HAP-1 (cell line): ENCODE results near the gene KIF26B.

Experiments used
- DNase-seq, 2 experiments: peaks; one replicate each; pipeline ENCODE4 v3.0.0-alpha.2; 2016 to 2020; ENCODE audit warnings: low spot score in 2 of 2
- H3K27me3 ChIP-seq: fragments of 250-450 bp; sonication (Bioruptor Pico); 2 replicates; pipeline ENCODE4 v1.5.1; 2020; ENCODE audit warnings: low read depth, mild to moderate bottlenecking, moderate library complexity
- H3K36me3 ChIP-seq: fragments of 250-450 bp; sonication (Bioruptor Pico); replicated peaks from 2 replicates; pipeline ENCODE4 v1.5.1; 2020; ENCODE audit warnings: mild to moderate bottlenecking
- H3K4me1 ChIP-seq: fragments of 250-450 bp; sonication (Bioruptor Pico); 2 replicates; pipeline ENCODE4 v1.5.1; 2020; ENCODE audit warnings: mild to moderate bottlenecking
- H3K4me3 ChIP-seq: fragments of 250-450 bp; sonication (Bioruptor Pico); 2 replicates; pipeline ENCODE4 v1.5.1; 2020; ENCODE audit warnings: mild to moderate bottlenecking, moderate library complexity
- H3K9me3 ChIP-seq: fragments of 250-450 bp; sonication (Bioruptor Pico); 2 replicates; pipeline ENCODE4 v1.5.1; 2020; ENCODE audit warnings: mild to moderate bottlenecking, moderate library complexity
- in situ Hi-C: fragments of 300-500 bp; cut with MboI; formaldehyde crosslinking; loops from 3 replicates; pipeline ENCODE4 v1.14.3; 2020; ENCODE audit warnings: low sequenced_read_pairs, inconsistent platforms, mixed read lengths

KIF26B gene

GRCh38 chr1:245377854-245378253 lies 223.1 kb downstream of the KIF26B start:
- Histone ChIP-seq H3K36me3 (no peaks in the 10 kb centered on the region), H3K27me3 (no peaks in the 10 kb centered on the region), H3K9me3 (no peaks in the 10 kb centered on the region), H3K4me3 (no peak overlapping the region), H3K4me1 (no peaks in the 10 kb centered on the region)
- in situ Hi-C loops = no loop called here
- no peak for DNase-seq

GRCh38 chr1:245378311-245378722 lies 223.5 kb downstream of the KIF26B start:
- H3K27me3 ChIP-seq = no peaks in the 10 kb centered on the region

GRCh38 chr1:245378745-245379144 lies 224.0 kb downstream of the KIF26B start:
- H3K36me3 ChIP-seq = no peaks in the 10 kb centered on the region
- no peak overlapping the region for H3K4me3 ChIP-seq
- no peaks in the 10 kb centered on the region for H3K4me1 ChIP-seq
- no peaks in the 10 kb centered on the region for H3K9me3 ChIP-seq
- in situ Hi-C loops = no loop called here
- no peaks in the 10 kb centered on the region for H3K27me3 ChIP-seq
- DNase-seq = no peak

More at GRCh38 chr1:245378311-245378722, 223.5 kb downstream of the KIF26B start:
- H3K4me1 ChIP-seq = no peaks in the 10 kb centered on the region
- in situ Hi-C loops = no loop called here
- no peaks in the 10 kb centered on the region for H3K9me3 ChIP-seq
- no peak overlapping the region for H3K4me3 ChIP-seq
- H3K36me3 ChIP-seq = no peaks in the 10 kb centered on the region
- DNase-seq = no peak

GRCh38 chr1:245380790-245381535 lies 226.2 kb downstream of the KIF26B start:
- no peak for DNase-seq
- H3K9me3 ChIP-seq = no peaks in the 10 kb centered on the region
- H3K27me3 ChIP-seq = no peaks in the 10 kb centered on the region
- in situ Hi-C loops = no loop called here
- no peaks in the 10 kb centered on the region for H3K4me1 ChIP-seq
- H3K36me3 ChIP-seq = no peaks in the 10 kb centered on the region
- H3K4me3 ChIP-seq = no peak overlapping the region

- in situ Hi-C loops = no loop called here
- no peaks in the 10 kb centered on the region for H3K4me1 ChIP-seq
- H3K27me3 ChIP-seq = no peaks in the 10 kb centered on the region
- no peaks in the 10 kb centered on the region for H3K9me3 ChIP-seq
- no peak for DNase-seq
- no peak overlapping the region for H3K4me3 ChIP-seq
- no peaks in the 10 kb centered on the region for H3K36me3 ChIP-seq
Observed at GRCh38 chr1:245382981-245383380, 228.2 kb downstream of the KIF26B start.

- Histone ChIP-seq H3K4me3 (no peak overlapping the region), H3K9me3 (no peaks in the 10 kb centered on the region), H3K27me3 (no peaks in the 10 kb centered on the region), H3K36me3 (no peaks in the 10 kb centered on the region), H3K4me1 (no peaks in the 10 kb centered on the region)
- in situ Hi-C loops = no loop called here
- DNase-seq = peak in 1 of 2 experiments; percentile 6
Observed at GRCh38 chr1:245383396-245384330, 228.9 kb downstream of the KIF26B start.

GRCh38 chr1:245386297-245386971 lies 231.6 kb downstream of the KIF26B start:
- no peaks in the 10 kb centered on the region for H3K36me3 ChIP-seq
- H3K4me1 ChIP-seq = no peaks in the 10 kb centered on the region
- H3K4me3 ChIP-seq = no peak overlapping the region
- no peaks in the 10 kb centered on the region for H3K9me3 ChIP-seq
- no peak for DNase-seq
- no peaks in the 10 kb centered on the region for H3K27me3 ChIP-seq
- in situ Hi-C loops = no loop called here

GRCh38 chr1:245388687-245389086 lies 233.9 kb downstream of the KIF26B start:
- H3K36me3 ChIP-seq = no peaks in the 10 kb centered on the region
- no peak overlapping the region for H3K4me3 ChIP-seq
- in situ Hi-C loops = no loop called here
- H3K9me3 ChIP-seq = no peaks in the 10 kb centered on the region
- no peaks in the 10 kb centered on the region for H3K4me1 ChIP-seq
- no peaks in the 10 kb centered on the region for H3K27me3 ChIP-seq
- no peak for DNase-seq

GRCh38 chr1:245389873-245390272 lies 235.1 kb downstream of the KIF26B start:
- Histone ChIP-seq H3K4me1 (no peaks in the 10 kb centered on the region), H3K36me3 (no peaks in the 10 kb centered on the region), H3K4me3 (no peak overlapping the region), H3K9me3 (no peaks in the 10 kb centered on the region), H3K27me3 (no peaks in the 10 kb centered on the region)
- in situ Hi-C loops = no loop called here
- no peak for DNase-seq

- DNase-seq = no peak
- Histone ChIP-seq H3K4me1 (no peaks in the 10 kb centered on the region), H3K9me3 (no peaks in the 10 kb centered on the region), H3K4me3 (no peak overlapping the region), H3K27me3 (no peaks in the 10 kb centered on the region), H3K36me3 (no peaks in the 10 kb centered on the region)
- in situ Hi-C loops = no loop called here
Observed at GRCh38 chr1:245390975-245391374, 236.2 kb downstream of the KIF26B start.

GRCh38 chr1:245393694-245394093 lies 238.9 kb downstream of the KIF26B start:
- no peak for DNase-seq
- Histone ChIP-seq H3K9me3 (no peaks in the 10 kb centered on the region), H3K27me3 (no peaks in the 10 kb centered on the region), H3K36me3 (no peaks in the 10 kb centered on the region), H3K4me3 (no peak overlapping the region), H3K4me1 (no peaks in the 10 kb centered on the region)
- in situ Hi-C loops = no loop called here

- no peak for DNase-seq
- in situ Hi-C loops = no loop called here
- H3K27me3 ChIP-seq = no peaks in the 10 kb centered on the region
Observed at GRCh38 chr1:245395680-245396079, 240.9 kb downstream of the KIF26B start.

GRCh38 chr1:245396615-245397014 lies 241.8 kb downstream of the KIF26B start:
- in situ Hi-C loops = no loop called here
- Histone ChIP-seq H3K9me3 (no peaks in the 10 kb centered on the region), H3K4me3 (no peak overlapping the region), H3K36me3 (no peaks in the 10 kb centered on the region), H3K4me1 (no peaks in the 10 kb centered on the region), H3K27me3 (no peaks in the 10 kb centered on the region)
- DNase-seq = no peak

More at GRCh38 chr1:245395680-245396079, 240.9 kb downstream of the KIF26B start:
- Histone ChIP-seq H3K36me3 (no peaks in the 10 kb centered on the region), H3K4me3 (no peak overlapping the region), H3K9me3 (no peaks in the 10 kb centered on the region), H3K4me1 (no peaks in the 10 kb centered on the region)

- H3K9me3 ChIP-seq = no peaks in the 10 kb centered on the region
- H3K27me3 ChIP-seq = no peaks in the 10 kb centered on the region
- DNase-seq = no peak
- no peaks in the 10 kb centered on the region for H3K36me3 ChIP-seq
- no peaks in the 10 kb centered on the region for H3K4me1 ChIP-seq
- in situ Hi-C loops = no loop called here
- no peak overlapping the region for H3K4me3 ChIP-seq
Observed at GRCh38 chr1:245397771-245398170, 243.0 kb downstream of the KIF26B start.
